HAP-1 (cell line): Measurements from ENCODE around the gene SLC45A2.
"Not testable (repeated sequence)": the region's sequence is repeated elsewhere in the genome, so short reads cannot be mapped to it uniquely, and the experiment has no call there.

ENCODE experiments used
- DNase-seq, 2 experiments: peaks; one replicate each; pipeline ENCODE4 v3.0.0-alpha.2; 2016 to 2020; ENCODE audit warnings: low spot score in 2 of 2
- H3K27me3 ChIP-seq: fragments of 250-450 bp; sonication (Bioruptor Pico); 2 replicates; pipeline ENCODE4 v1.5.1; 2020; ENCODE audit warnings: low read depth, mild to moderate bottlenecking, moderate library complexity
- H3K36me3 ChIP-seq: fragments of 250-450 bp; sonication (Bioruptor Pico); replicated peaks from 2 replicates; pipeline ENCODE4 v1.5.1; 2020; ENCODE audit warnings: mild to moderate bottlenecking
- H3K4me1 ChIP-seq: fragments of 250-450 bp; sonication (Bioruptor Pico); 2 replicates; pipeline ENCODE4 v1.5.1; 2020; ENCODE audit warnings: mild to moderate bottlenecking
- H3K4me3 ChIP-seq: fragments of 250-450 bp; sonication (Bioruptor Pico); 2 replicates; pipeline ENCODE4 v1.5.1; 2020; ENCODE audit warnings: mild to moderate bottlenecking, moderate library complexity
- H3K9me3 ChIP-seq: fragments of 250-450 bp; sonication (Bioruptor Pico); 2 replicates; pipeline ENCODE4 v1.5.1; 2020; ENCODE audit warnings: mild to moderate bottlenecking, moderate library complexity
- in situ Hi-C: fragments of 300-500 bp; cut with MboI; formaldehyde crosslinking; loops from 3 replicates; pipeline ENCODE4 v1.14.3; 2020; ENCODE audit warnings: low sequenced_read_pairs, inconsistent platforms, mixed read lengths

The SLC45A2 gene

GRCh38 chr5:33973271-33973670, 11.2 kb downstream of the SLC45A2 start:
- H3K36me3 ChIP-seq, result no peaks in the 10 kb centered on the region
- no peak for DNase-seq
- in situ Hi-C loops, result no loop called here
- H3K9me3 ChIP-seq, result no peaks in the 10 kb centered on the region
- no peak overlapping the region for H3K4me3 ChIP-seq
- no peaks in the 10 kb centered on the region for H3K27me3 ChIP-seq
- H3K4me1 ChIP-seq, result peaks cover 6% of the 10 kb centered on the region

- no peak overlapping the region for H3K4me3 ChIP-seq
- H3K9me3 ChIP-seq, result no peaks in the 10 kb centered on the region
- no peaks in the 10 kb centered on the region; the same call in 1 of the 2 replicates for H3K27me3 ChIP-seq
- in situ Hi-C loops, result no loop called here
- no peaks in the 10 kb centered on the region for H3K36me3 ChIP-seq
- peak; percentile 25 to 28 for DNase-seq
- H3K4me1 ChIP-seq, result no peaks in the 10 kb centered on the region
Observed at GRCh38 chr5:33969572-33970452, 14.7 kb downstream of the SLC45A2 start.

- H3K4me1 ChIP-seq, result no peaks in the 10 kb centered on the region
- no peak for DNase-seq
- H3K4me3 ChIP-seq, result no peak overlapping the region
- H3K9me3 ChIP-seq, result no peaks in the 10 kb centered on the region
- in situ Hi-C loops, result no loop called here
- no peaks in the 10 kb centered on the region; the same call in 1 of the 2 replicates for H3K27me3 ChIP-seq
- H3K36me3 ChIP-seq, result no peaks in the 10 kb centered on the region
Observed at GRCh38 chr5:33968211-33969005, 16.1 kb downstream of the SLC45A2 start.

- H3K9me3 ChIP-seq, result no peaks in the 10 kb centered on the region
- H3K4me1 ChIP-seq, result no peaks in the 10 kb centered on the region
- in situ Hi-C loops, result no loop called here
- no peak for DNase-seq
- H3K4me3 ChIP-seq, result no peak overlapping the region
- no peaks in the 10 kb centered on the region for H3K36me3 ChIP-seq
- H3K27me3 ChIP-seq, result no peaks in the 10 kb centered on the region; the same call in 1 of the 2 replicates
Observed at GRCh38 chr5:33966805-33967204, 17.7 kb downstream of the SLC45A2 start.

- H3K36me3 ChIP-seq, result no peaks in the 10 kb centered on the region
- no peaks in the 10 kb centered on the region for H3K9me3 ChIP-seq
- H3K27me3 ChIP-seq, result no peaks in the 10 kb centered on the region; the same call in 1 of the 2 replicates
- H3K4me3 ChIP-seq, result no peak overlapping the region
- no peak for DNase-seq
- H3K4me1 ChIP-seq, result no peaks in the 10 kb centered on the region
- in situ Hi-C loops, result no loop called here
Observed at GRCh38 chr5:33964132-33964700, 20.3 kb downstream of the SLC45A2 start.

GRCh38 chr5:33958176-33958575, 26.3 kb downstream of the SLC45A2 start:
- H3K4me3 ChIP-seq, result no peak overlapping the region
- in situ Hi-C loops, result no loop called here
- H3K36me3 ChIP-seq, result no peaks in the 10 kb centered on the region
- no peak for DNase-seq
- H3K4me1 ChIP-seq, result no peaks in the 10 kb centered on the region
- H3K27me3 ChIP-seq, result no peaks in the 10 kb centered on the region
- 0 out of 2 replicates have a peak, but pooled peaks cover 4% of the 10 kb centered on the region for H3K9me3 ChIP-seq

- in situ Hi-C loops, result no loop called here
- H3K27me3 ChIP-seq, result no peaks in the 10 kb centered on the region
- 0 out of 2 replicates have a peak, but pooled peaks cover 4% of the 10 kb centered on the region for H3K9me3 ChIP-seq
- H3K36me3 ChIP-seq, result no peaks in the 10 kb centered on the region
- no peaks in the 10 kb centered on the region for H3K4me1 ChIP-seq
- H3K4me3 ChIP-seq, result no peak overlapping the region
- no peak for DNase-seq
Observed at GRCh38 chr5:33957577-33958150, 26.8 kb downstream of the SLC45A2 start.

- H3K27me3 ChIP-seq, DNase-seq, H3K4me1 ChIP-seq, in situ Hi-C loops, H3K9me3 ChIP-seq, H3K4me3 ChIP-seq, H3K36me3 ChIP-seq: not testable (repeated sequence)
Observed at GRCh38 chr5:33952175-33952574, 32.3 kb downstream of the SLC45A2 start.

- no peaks in the 10 kb centered on the region for H3K4me1 ChIP-seq
- no peaks in the 10 kb centered on the region for H3K36me3 ChIP-seq
- H3K4me3 ChIP-seq, result no peak overlapping the region
- H3K9me3 ChIP-seq, result no peaks in the 10 kb centered on the region
- peaks cover 6% of the 10 kb centered on the region for H3K27me3 ChIP-seq
- no peak for DNase-seq
- in situ Hi-C loops, result no loop called here
Observed at GRCh38 chr5:33944543-33945132, 39.9 kb downstream of the SLC45A2 start.

- Histone ChIP-seq H3K4me3 (no peak overlapping the region), H3K36me3 (no peaks in the 10 kb centered on the region), H3K9me3 (no peaks in the 10 kb centered on the region), H3K4me1 (no peaks in the 10 kb centered on the region), H3K27me3 (peaks cover 3% of the 10 kb centered on the region; the same call in 1 of the 2 replicates)
- in situ Hi-C loops, result no loop called here
- no peak for DNase-seq
Observed at GRCh38 chr5:33941090-33941489, 43.4 kb downstream of the SLC45A2 start.

GRCh38 chr5:33939556-33940262, 44.8 kb downstream of the SLC45A2 start:
- Histone ChIP-seq H3K27me3 (peaks cover under 1% of the 10 kb centered on the region; the same call in 1 of the 2 replicates), H3K4me1 (no peaks in the 10 kb centered on the region), H3K36me3 (no peaks in the 10 kb centered on the region), H3K4me3 (no peak overlapping the region), H3K9me3 (no peaks in the 10 kb centered on the region)
- in situ Hi-C loops, result loop anchor here (10.0 kb wide), 1 partner anchor 505 kb away; no protein-coding TSS in a partner anchor
- DNase-seq, result no peak

- Histone ChIP-seq H3K36me3 (no peaks in the 10 kb centered on the region), H3K27me3 (no peaks in the 10 kb centered on the region; the same call in 1 of the 2 replicates), H3K4me1 (no peaks in the 10 kb centered on the region), H3K4me3 (no peak overlapping the region), H3K9me3 (no peaks in the 10 kb centered on the region)
- no peak for DNase-seq
- in situ Hi-C loops, result loop anchor here (10.0 kb wide), 1 partner anchor 504 kb away; no protein-coding TSS in a partner anchor
Observed at GRCh38 chr5:33938881-33939280, 45.6 kb downstream of the SLC45A2 start.

- Histone ChIP-seq H3K4me3 (no peak overlapping the region), H3K9me3 (no peaks in the 10 kb centered on the region), H3K27me3 (no peaks in the 10 kb centered on the region; the same call in 1 of the 2 replicates), H3K36me3 (no peaks in the 10 kb centered on the region), H3K4me1 (no peaks in the 10 kb centered on the region)
- in situ Hi-C loops, result loop anchor here (10.0 kb wide), 1 partner anchor 504 kb away; no protein-coding TSS in a partner anchor
- no peak for DNase-seq
Observed at GRCh38 chr5:33938507-33938796, 46.0 kb downstream of the SLC45A2 start.
